Fibroblast of lung (primary cell): ENCODE results near the gene PSMA7. TPM values are rescaled to one million over a fixed set of nuclear protein-coding genes. Genes with fewer than 3 reads are reported as not detected.

Experiments
- DNase-seq, 2 donors: peaks; one replicate each; pipeline versions ENCODE4 v3.0.0 to v3.0.0-alpha.2; 2010; ENCODE audit warnings: low read depth in 2 of 2
- H2AFZ ChIP-seq: 2 replicates; pipeline ENCODE4 v1.5.1; 2012; ENCODE audit warnings: low read length, control low read depth, inconsistent platforms
- H3K27ac ChIP-seq: 2 replicates; pipeline ENCODE4 v1.5.1; 2011; ENCODE audit warnings: low read length, control low read depth; ENCODE audit not compliant: insufficient read depth
- H3K27me3 ChIP-seq: 2 replicates; pipeline ENCODE4 v1.5.1; 2011; ENCODE audit warnings: mild to moderate bottlenecking, low read length; ENCODE audit not compliant: control insufficient read depth, insufficient read depth
- H3K36me3 ChIP-seq: 2 replicates; pipeline ENCODE4 v1.5.1; 2011; ENCODE audit warnings: low read length; ENCODE audit not compliant: control insufficient read depth, insufficient read depth
- H3K4me1 ChIP-seq: 2 replicates; pipeline ENCODE4 v1.5.1; 2011; ENCODE audit warnings: low read length; ENCODE audit not compliant: control insufficient read depth, insufficient read depth; ENCODE audit errors: extremely low read depth
- H3K4me2 ChIP-seq: 2 replicates; pipeline ENCODE4 v1.5.1; 2011; ENCODE audit warnings: low read length, control low read depth; ENCODE audit not compliant: insufficient read depth; ENCODE audit errors: extremely low read depth
- H3K4me3 ChIP-seq, 4 experiments: fragments of 200-600 bp in 1 of 4; sonication (generic) in 1 of 4; replicated peaks in 1 of 4; 2 replicates each; pipeline ENCODE4 v1.5.1; 2011 to 2016; ENCODE audit warnings: low read length in 4 of 4, low read depth in 3 of 4, mild to moderate bottlenecking in 3 of 4, control low read depth in 2 of 4, inconsistent platforms in 1 of 4, mixed read lengths in 1 of 4; ENCODE audit not compliant: insufficient read depth in 1 of 4; ENCODE audit errors: control extremely low read depth in 1 of 4
- H3K79me2 ChIP-seq: 2 replicates; pipeline ENCODE4 v1.5.1; 2012; ENCODE audit warnings: mild to moderate bottlenecking, low read length, inconsistent platforms; ENCODE audit not compliant: control insufficient read depth, insufficient read depth
- H3K9ac ChIP-seq: 2 replicates; pipeline ENCODE4 v1.5.1; 2011; ENCODE audit warnings: mild to moderate bottlenecking, low read length, control low read depth; ENCODE audit not compliant: insufficient read depth
- H3K9me3 ChIP-seq: 2 replicates; pipeline ENCODE4 v1.5.1; 2012; ENCODE audit warnings: low read depth, low read length; ENCODE audit not compliant: control insufficient read depth, insufficient read depth
- H4K20me1 ChIP-seq: 2 replicates; pipeline ENCODE4 v1.5.1; 2011; ENCODE audit warnings: low read length; ENCODE audit not compliant: control insufficient read depth, insufficient read depth; ENCODE audit errors: extremely low read depth
- EZH2 ChIP-seq: IDR thresholded peaks from 2 replicates; pipeline ENCODE4 v1.5.1; 2012; ENCODE audit warnings: low read length, control low read depth, mild to moderate bottlenecking; ENCODE audit errors: missing control alignments
- polyA plus RNA-seq, 2 donors: library from polyadenylated mRNA; depleted of rRNA in 1 of 2; stranded (reverse) in 1 of 2; unstranded in 1 of 2; fragments of >200 nt; gene quantifications; 2 replicates each; pipeline ENCODE4 v1.2.1, GENCODE V29; 2011 to 2012; ENCODE audit warnings: missing spikeins in 1 of 2
- total RNA-seq: library from RNA; depleted of rRNA; stranded (reverse); fragments of >200 nt; gene quantifications from 2 replicates; pipeline ENCODE4 v1.2.1, GENCODE V29; 2014
- TF ChIP-seq, protein P1 (sequence below), 2 donors: IDR thresholded peaks in 1 of 2; conservative IDR thresholded peaks in 1 of 2; 1 replicate in 1 of 2; 2 replicates in 1 of 2; pipeline ENCODE4 v1.5.1; 2011 to 2012; ENCODE audit warnings: low read length in 2 of 2, control low read depth in 1 of 2, inconsistent platforms in 1 of 2, low read depth in 1 of 2, mild to moderate bottlenecking in 1 of 2

The PSMA7 gene
- total and polyA plus RNA-seq, 2 donors (not counting 1 experiment from before 2014, with no cell fraction given), result 234 to 342 TPM

DNA sequence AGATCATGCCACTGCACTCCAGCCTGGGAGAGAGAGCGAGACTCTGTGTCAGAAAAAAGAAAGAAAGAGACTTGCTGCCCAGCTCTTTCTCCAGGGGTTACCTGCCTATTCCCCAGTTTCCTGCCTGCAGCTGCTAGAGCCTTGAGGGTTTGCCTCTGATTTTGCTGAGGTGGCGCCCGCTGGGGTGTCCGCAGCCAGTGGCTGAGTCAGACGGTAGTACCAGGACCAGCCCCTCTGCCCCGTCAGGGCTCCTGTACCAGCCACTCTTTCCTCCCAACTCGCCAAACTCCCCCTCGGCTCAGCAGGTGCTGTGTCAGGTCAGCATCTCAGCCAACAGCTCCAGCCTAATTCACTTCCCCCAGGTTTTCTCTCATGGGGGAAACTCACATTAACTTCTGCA, 28.3 kb downstream of the PSMA7 start:
- TF ChIP-seq EZH2, result no peak
- TF ChIP-seq, protein P1, sequence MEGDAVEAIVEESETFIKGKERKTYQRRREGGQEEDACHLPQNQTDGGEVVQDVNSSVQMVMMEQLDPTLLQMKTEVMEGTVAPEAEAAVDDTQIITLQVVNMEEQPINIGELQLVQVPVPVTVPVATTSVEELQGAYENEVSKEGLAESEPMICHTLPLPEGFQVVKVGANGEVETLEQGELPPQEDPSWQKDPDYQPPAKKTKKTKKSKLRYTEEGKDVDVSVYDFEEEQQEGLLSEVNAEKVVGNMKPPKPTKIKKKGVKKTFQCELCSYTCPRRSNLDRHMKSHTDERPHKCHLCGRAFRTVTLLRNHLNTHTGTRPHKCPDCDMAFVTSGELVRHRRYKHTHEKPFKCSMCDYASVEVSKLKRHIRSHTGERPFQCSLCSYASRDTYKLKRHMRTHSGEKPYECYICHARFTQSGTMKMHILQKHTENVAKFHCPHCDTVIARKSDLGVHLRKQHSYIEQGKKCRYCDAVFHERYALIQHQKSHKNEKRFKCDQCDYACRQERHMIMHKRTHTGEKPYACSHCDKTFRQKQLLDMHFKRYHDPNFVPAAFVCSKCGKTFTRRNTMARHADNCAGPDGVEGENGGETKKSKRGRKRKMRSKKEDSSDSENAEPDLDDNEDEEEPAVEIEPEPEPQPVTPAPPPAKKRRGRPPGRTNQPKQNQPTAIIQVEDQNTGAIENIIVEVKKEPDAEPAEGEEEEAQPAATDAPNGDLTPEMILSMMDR (conservative IDR thresholded peaks at IDR 0.05 in 1 of 2, IDR thresholded peaks at IDR 0.05 in 1 of 2; ENCODE audit: low read depth in 1 of 2, low read length in 2 of 2), result no peak
- H3K4me2 ChIP-seq, result no peak overlapping the region
- H4K20me1 ChIP-seq, result no peaks in the 10 kb centered on the region
- no peak for DNase-seq
- H3K27ac ChIP-seq, result no peak overlapping the region
- no peak overlapping the region for H2AFZ ChIP-seq
- H3K79me2 ChIP-seq, result no peaks in the 10 kb centered on the region
- H3K9ac ChIP-seq, result no peak overlapping the region
- H3K4me3 ChIP-seq, result no peak overlapping the region
- no peaks in the 10 kb centered on the region for H3K9me3 ChIP-seq
- H3K4me1 ChIP-seq, result no peaks in the 10 kb centered on the region
- H3K27me3 ChIP-seq, result peaks cover 19% of the 10 kb centered on the region
- H3K36me3 ChIP-seq, result no peaks in the 10 kb centered on the region

DNA sequence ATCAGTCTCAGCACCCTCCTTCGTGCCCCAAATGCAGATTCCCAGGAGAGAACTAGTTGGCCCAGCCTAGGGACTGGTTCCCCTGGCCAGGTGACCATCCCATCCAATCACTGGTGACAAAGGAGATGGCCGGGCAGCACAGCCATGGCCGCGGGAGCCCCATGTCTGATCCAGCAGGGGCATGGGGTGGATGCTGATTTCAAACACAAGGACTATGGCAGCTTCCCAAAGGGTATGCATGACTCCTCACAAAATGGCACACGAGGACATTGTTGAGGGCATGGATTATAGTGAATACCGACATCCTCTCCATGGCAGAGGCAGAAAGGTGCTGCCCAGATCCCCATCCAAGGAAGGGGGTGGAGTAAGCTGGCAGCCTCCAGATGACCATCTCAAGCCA, 30.8 kb downstream of the PSMA7 start:
- Histone ChIP-seq H3K9me3 (no peaks in the 10 kb centered on the region), H4K20me1 (no peaks in the 10 kb centered on the region), H3K36me3 (no peaks in the 10 kb centered on the region), H2AFZ (no peak overlapping the region), H3K9ac (no peak overlapping the region), H3K4me2 (no peak overlapping the region), H3K27ac (no peak overlapping the region), H3K4me1 (no peaks in the 10 kb centered on the region), H3K79me2 (no peaks in the 10 kb centered on the region), H3K4me3 (no peak overlapping the region), H3K27me3 (peaks cover 6% of the 10 kb centered on the region)
- TF ChIP-seq EZH2, result no peak
- TF ChIP-seq, protein P1 (conservative IDR thresholded peaks at IDR 0.05 in 1 of 2, IDR thresholded peaks at IDR 0.05 in 1 of 2; ENCODE audit: low read depth in 1 of 2, low read length in 2 of 2), result no peak
- no peak for DNase-seq

DNA sequence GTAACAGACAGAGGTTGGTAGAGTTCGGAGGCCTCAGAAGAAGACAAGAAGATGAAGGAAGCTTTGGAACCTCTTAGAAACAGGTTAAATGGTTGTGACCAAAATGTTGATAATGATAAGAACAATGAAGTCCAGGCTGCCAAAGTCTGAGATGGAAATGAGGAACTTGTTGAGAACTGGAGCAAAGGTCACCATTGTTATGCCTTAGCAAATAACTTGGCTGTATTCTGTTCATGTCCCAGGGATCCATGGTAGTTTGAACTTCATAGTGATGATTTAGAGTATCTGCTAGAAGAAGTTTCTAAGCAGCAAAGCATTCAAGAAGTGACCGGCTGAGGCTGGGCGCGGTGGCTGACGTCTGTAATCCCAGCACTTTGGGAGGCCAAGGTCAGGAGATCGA, 32.0 kb downstream of the PSMA7 start:
- no peak overlapping the region for H3K4me3 ChIP-seq
- no peak overlapping the region for H3K9ac ChIP-seq
- no peaks in the 10 kb centered on the region for H3K27me3 ChIP-seq
- no peaks in the 10 kb centered on the region for H3K36me3 ChIP-seq
- H3K4me2 ChIP-seq, result no peak overlapping the region
- H3K9me3 ChIP-seq, result no peaks in the 10 kb centered on the region
- no peaks in the 10 kb centered on the region for H4K20me1 ChIP-seq
- TF ChIP-seq, protein P1 (conservative IDR thresholded peaks at IDR 0.05 in 1 of 2, IDR thresholded peaks at IDR 0.05 in 1 of 2; ENCODE audit: low read depth in 1 of 2, low read length in 2 of 2), result no peak
- TF ChIP-seq EZH2, result no peak
- no peaks in the 10 kb centered on the region for H3K4me1 ChIP-seq
- H3K79me2 ChIP-seq, result no peaks in the 10 kb centered on the region
- DNase-seq, result no peak
- no peak overlapping the region for H3K27ac ChIP-seq
- H2AFZ ChIP-seq, result no peak overlapping the region
